Regular cardiac myocyte (primary cell): ENCODE results near the gene YIPF2. TPM values are rescaled to one million over a fixed set of nuclear protein-coding genes. Genes with fewer than 3 reads are reported as not detected.

Source experiments
- total RNA-seq: library from RNA; depleted of rRNA; stranded (reverse); fragments of >200 nt; gene quantifications from 2 replicates; pipeline ENCODE4 v1.2.3, GENCODE V29; 2014

YIPF2 gene
- 145 and 146 TPM in 2 replicates for total RNA-seq

DNA sequence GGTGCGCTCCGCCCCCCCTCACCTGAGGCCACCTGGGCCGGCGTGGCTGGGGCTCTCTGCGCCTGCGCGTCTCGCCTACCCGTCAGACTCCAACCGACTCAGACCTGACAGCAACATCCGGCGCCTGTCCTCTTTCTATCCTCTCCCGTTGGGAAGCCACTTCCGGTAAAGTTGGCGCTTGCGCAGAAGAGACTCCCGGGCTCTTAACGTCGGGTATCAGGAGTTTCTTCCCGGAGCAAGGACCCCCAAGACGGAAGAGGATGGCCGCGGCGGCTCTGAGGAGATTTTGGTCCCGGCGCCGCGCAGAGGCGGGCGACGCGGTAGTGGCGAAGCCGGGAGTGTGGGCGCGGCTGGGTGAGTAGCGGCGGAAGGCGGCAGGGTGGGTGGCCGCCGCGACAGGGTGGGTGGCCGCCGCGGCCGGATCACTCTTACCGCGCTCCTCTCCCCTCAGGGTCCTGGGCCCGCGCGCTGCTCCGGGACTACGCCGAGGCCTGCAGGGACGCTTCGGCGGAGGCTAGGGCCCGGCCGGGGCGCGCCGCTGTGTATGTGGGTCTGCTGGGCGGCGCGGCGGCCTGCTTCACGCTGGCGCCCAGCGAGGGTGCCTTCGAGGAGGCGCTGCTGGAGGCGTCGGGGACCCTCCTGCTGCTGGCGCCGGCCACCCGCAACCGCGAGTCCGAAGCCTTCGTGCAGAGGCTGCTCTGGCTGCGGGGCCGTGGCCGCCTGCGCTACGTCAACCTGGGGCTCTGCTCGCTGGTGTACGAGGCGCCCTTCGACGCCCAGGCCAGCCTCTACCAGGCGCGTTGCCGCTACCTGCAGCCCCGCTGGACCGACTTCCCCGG, at the start of gene YIPF2, which contains the start of gene TIMM29:
YIPF2 (minus strand) TSS at position 77 of the 839 bp plus-strand sequence. CDS start 229 bp downstream, outside the sequence.
TIMM29 (plus strand) TSS at position 249 of the 839 bp plus-strand sequence; CDS start at position 261, 12 bp downstream.

DNA sequence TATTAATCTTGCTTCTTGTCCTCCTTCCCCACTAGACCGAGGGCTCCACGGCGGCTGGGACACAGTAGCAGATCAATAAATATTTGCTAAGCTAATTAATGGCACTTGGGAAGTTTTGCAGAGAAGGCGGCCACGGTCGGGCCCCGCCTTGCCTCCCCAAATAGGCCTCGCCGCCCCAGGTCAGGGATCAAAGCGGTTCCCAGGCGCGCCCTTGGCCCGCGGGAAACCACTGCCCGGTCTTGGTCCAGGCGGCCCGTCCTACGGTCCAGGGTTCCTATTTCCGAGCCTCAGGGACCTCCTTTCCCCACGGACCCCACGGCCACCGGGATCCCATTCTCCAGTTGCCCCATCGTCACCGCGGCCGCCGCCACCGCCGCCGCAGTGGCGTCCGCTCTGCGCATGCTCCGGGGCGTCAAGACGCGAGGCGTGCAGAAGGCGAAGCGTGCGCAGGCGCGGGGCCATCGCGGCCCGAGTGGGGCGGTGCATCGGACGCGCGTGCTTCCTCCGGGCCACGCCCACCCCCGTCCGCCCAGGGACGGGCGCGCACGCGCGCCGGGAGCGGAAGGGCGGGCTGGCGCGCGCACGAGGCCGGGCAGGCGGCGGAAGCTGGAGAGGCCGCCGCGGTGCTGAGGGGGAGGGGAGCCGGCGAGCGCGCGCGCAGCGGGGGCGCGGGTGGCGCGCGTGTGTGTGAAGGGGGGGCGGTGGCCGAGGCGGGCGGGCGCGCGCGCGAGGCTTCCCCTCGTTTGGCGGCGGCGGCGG, 32.1 kb upstream of the YIPF2 start, which contains the start of gene SMARCA4:
SMARCA4 (plus strand) TSS at position 717 of the 759 bp plus-strand sequence. CDS start 23,122 bp downstream, outside the sequence.

Other genes with a start within 250 kb of the YIPF2 start
- gene QTRT1, start 227.2 kb downstream of the YIPF2 start, total RNA-seq, result 23.4 and 35.5 TPM in 2 replicates
- gene DNM2, start 210.6 kb downstream of the YIPF2 start, total RNA-seq, result 78.6 and 91.4 TPM in 2 replicates
- 55.4 and 61.4 TPM in 2 replicates for gene TMED1, start 92.4 kb downstream of the YIPF2 start, total RNA-seq
- 0.58 and 2.3 TPM in 2 replicates for gene C19orf38, start 80.2 kb downstream of the YIPF2 start, total RNA-seq
- 13.0 and 28.0 TPM in 2 replicates for gene CARM1, start 57.1 kb downstream of the YIPF2 start, total RNA-seq
- gene TIMM29, start 172 bp upstream of the YIPF2 start, total RNA-seq, result 29.3 and 41.4 TPM in 2 replicates
- gene SMARCA4, start 32.4 kb upstream of the YIPF2 start, total RNA-seq, result 36.4 and 75.9 TPM in 2 replicates
- 71.0 and 91.4 TPM in 2 replicates for gene LDLR, start 160.8 kb upstream of the YIPF2 start, total RNA-seq
- gene SPC24, start 227.1 kb upstream of the YIPF2 start, total RNA-seq, result 9.6 and 104 TPM in 2 replicates